MM.1S (cell line): ENCODE results near the gene MAPK10.

Experiments used
- DNase-seq: peaks from one replicate; pipeline ENCODE4 v3.0.0-alpha.2; 2015
- H2AFZ ChIP-seq: fragments of 300-600 bp; sonication (generic); 2 replicates; pipeline ENCODE4 v1.6.0; 2016; ENCODE audit warnings: antibody characterized with exemption, low read length
- H3F3A ChIP-seq: fragments of 300-600 bp; sonication (generic); 2 replicates; pipeline ENCODE4 v1.6.1; 2016; ENCODE audit warnings: mild to moderate bottlenecking, antibody characterized with exemption, low read length, moderate library complexity, mixed read lengths; ENCODE audit not compliant: insufficient read depth
- H3K27ac ChIP-seq: fragments of 300-600 bp; sonication (generic); 2 replicates; pipeline ENCODE4 v1.5.1; 2016; ENCODE audit warnings: mild to moderate bottlenecking, low read length
- H3K27me3 ChIP-seq: fragments of 300-600 bp; sonication (generic); replicated peaks from 2 replicates; pipeline ENCODE4 v1.6.0; 2016; ENCODE audit warnings: low read length; ENCODE audit not compliant: insufficient read depth
- H3K36me3 ChIP-seq: fragments of 300-600 bp; sonication (generic); replicated peaks from 2 replicates; pipeline ENCODE4 v1.6.1; 2016; ENCODE audit warnings: mild to moderate bottlenecking, low read length, mixed read lengths; ENCODE audit not compliant: insufficient read depth
- H3K4me1 ChIP-seq: fragments of 300-600 bp; sonication (generic); 2 replicates; pipeline ENCODE4 v1.6.1; 2016; ENCODE audit warnings: low read length, mixed read lengths
- H3K4me2 ChIP-seq: fragments of 300-600 bp; sonication (generic); 2 replicates; pipeline ENCODE4 v1.6.0; 2016; ENCODE audit warnings: low read depth, low read length
- H3K4me3 ChIP-seq: fragments of 300-600 bp; sonication (generic); 2 replicates; pipeline ENCODE4 v1.5.1; 2016; ENCODE audit warnings: low read length, mixed read lengths
- H3K79me2 ChIP-seq: fragments of 300-600 bp; sonication (generic); 2 replicates; pipeline ENCODE4 v1.6.1; 2016; ENCODE audit warnings: mixed run types, low read length, mixed read lengths
- H3K9ac ChIP-seq: fragments of 300-600 bp; sonication (generic); 2 replicates; pipeline ENCODE4 v1.6.1; 2016; ENCODE audit warnings: low read length, mixed read lengths
- H3K9me2 ChIP-seq: fragments of 300-600 bp; sonication (generic); replicated peaks from 2 replicates; pipeline ENCODE4 v1.6.1; 2016; ENCODE audit warnings: mild to moderate bottlenecking, low read length, mixed read lengths; ENCODE audit not compliant: insufficient read depth
- H3K9me3 ChIP-seq: fragments of 300-600 bp; sonication (generic); replicated peaks from 2 replicates; pipeline ENCODE4 v1.6.1; 2016; ENCODE audit warnings: mild to moderate bottlenecking, low read length, mixed read lengths; ENCODE audit not compliant: insufficient read depth
- H4K20me1 ChIP-seq: fragments of 300-600 bp; sonication (generic); 2 replicates; pipeline ENCODE4 v1.6.1; 2016; ENCODE audit warnings: mild to moderate bottlenecking, low read length, moderate library complexity, mixed read lengths; ENCODE audit not compliant: insufficient read depth
- EZH2 ChIP-seq: fragments of 300-600 bp; sonication (generic); optimal IDR thresholded peaks from 2 replicates; pipeline ENCODE3; 2017; ENCODE audit warnings: low read depth, mild to moderate bottlenecking, antibody characterized with exemption, low read length, mixed read lengths
- EZH2phosphoT487 ChIP-seq: fragments of 300-600 bp; sonication (generic); IDR thresholded peaks from 2 replicates; pipeline ENCODE4 v1.6.1; 2018; ENCODE audit warnings: antibody characterized with exemption, low read length
- TF ChIP-seq, protein P1 (sequence below): fragments of 300-600 bp; sonication (generic); IDR thresholded peaks from 2 replicates; pipeline ENCODE4 v1.5.1; 2016; ENCODE audit warnings: antibody characterized with exemption, low read length, mixed read lengths

Gene MAPK10

DNA sequence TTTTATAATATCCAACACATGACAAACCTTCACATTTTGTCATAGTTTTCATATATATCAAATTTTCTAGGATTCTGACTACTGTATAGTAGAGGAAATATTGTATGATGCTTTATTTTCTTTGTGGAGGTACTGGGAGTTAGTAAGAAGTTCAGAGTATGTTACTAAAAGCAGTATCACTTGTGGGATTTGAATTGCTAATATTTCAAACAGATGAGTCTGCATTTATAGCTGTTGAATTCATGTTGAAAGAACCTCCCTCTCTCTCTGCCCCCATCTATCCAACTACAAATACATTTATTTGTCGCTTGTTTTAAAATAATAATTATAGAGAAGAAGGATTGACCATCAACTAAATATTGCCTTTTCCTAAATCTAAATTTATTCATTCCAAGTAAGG lies 29.8 kb upstream of the MAPK10 start:
- Histone ChIP-seq H3K4me2 (no peak overlapping the region), H3K9me3 (no peaks in the 10 kb centered on the region), H3K9me2 (no peaks in the 10 kb centered on the region), H3K36me3 (no peaks in the 10 kb centered on the region), H3K79me2 (no peaks in the 10 kb centered on the region), H3K4me3 (no peak overlapping the region), H3K27ac (no peak overlapping the region), H3F3A (no peaks in the 10 kb centered on the region), H3K4me1 (no peaks in the 10 kb centered on the region), H2AFZ (no peak overlapping the region), H4K20me1 (no peaks in the 10 kb centered on the region), H3K9ac (no peak overlapping the region), H3K27me3 (no peaks in the 10 kb centered on the region)
- DNase-seq = no peak
- TF ChIP-seq EZH2 (no peak), EZH2phosphoT487 (no peak)
- TF ChIP-seq, protein P1, sequence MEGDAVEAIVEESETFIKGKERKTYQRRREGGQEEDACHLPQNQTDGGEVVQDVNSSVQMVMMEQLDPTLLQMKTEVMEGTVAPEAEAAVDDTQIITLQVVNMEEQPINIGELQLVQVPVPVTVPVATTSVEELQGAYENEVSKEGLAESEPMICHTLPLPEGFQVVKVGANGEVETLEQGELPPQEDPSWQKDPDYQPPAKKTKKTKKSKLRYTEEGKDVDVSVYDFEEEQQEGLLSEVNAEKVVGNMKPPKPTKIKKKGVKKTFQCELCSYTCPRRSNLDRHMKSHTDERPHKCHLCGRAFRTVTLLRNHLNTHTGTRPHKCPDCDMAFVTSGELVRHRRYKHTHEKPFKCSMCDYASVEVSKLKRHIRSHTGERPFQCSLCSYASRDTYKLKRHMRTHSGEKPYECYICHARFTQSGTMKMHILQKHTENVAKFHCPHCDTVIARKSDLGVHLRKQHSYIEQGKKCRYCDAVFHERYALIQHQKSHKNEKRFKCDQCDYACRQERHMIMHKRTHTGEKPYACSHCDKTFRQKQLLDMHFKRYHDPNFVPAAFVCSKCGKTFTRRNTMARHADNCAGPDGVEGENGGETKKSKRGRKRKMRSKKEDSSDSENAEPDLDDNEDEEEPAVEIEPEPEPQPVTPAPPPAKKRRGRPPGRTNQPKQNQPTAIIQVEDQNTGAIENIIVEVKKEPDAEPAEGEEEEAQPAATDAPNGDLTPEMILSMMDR = no peak

DNA sequence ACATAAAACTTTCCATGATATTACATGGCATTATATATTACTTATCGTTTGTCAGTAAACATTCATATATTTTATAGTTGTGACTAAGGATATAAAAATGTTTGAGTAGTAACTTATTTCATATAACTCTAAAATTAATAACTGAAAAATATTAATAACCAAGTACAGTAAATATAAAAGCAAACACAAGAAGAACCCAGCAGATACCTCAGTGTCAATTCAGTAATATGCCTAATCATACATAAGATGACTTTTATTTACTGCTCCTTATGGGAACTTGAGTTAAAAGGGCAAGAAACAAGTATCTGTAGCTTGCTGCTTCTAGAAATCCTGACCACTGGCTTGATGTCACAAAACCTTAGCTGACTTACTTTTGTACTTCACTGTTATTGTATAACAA lies 28.4 kb upstream of the MAPK10 start:
- H2AFZ ChIP-seq = no peak overlapping the region
- H3K79me2 ChIP-seq = no peaks in the 10 kb centered on the region
- H3K9me3 ChIP-seq = no peaks in the 10 kb centered on the region
- H3K4me1 ChIP-seq = no peaks in the 10 kb centered on the region
- no peak for DNase-seq
- no peak overlapping the region for H3K4me2 ChIP-seq
- no peaks in the 10 kb centered on the region for H3K27me3 ChIP-seq
- TF ChIP-seq, protein P1 = no peak
- TF ChIP-seq EZH2 (no peak), EZH2phosphoT487 (no peak)
- H3K27ac ChIP-seq = no peak overlapping the region
- no peak overlapping the region for H3K9ac ChIP-seq
- no peaks in the 10 kb centered on the region for H4K20me1 ChIP-seq
- no peak overlapping the region for H3K4me3 ChIP-seq
- H3K36me3 ChIP-seq = no peaks in the 10 kb centered on the region
- H3F3A ChIP-seq = no peaks in the 10 kb centered on the region
- H3K9me2 ChIP-seq = no peaks in the 10 kb centered on the region

DNA sequence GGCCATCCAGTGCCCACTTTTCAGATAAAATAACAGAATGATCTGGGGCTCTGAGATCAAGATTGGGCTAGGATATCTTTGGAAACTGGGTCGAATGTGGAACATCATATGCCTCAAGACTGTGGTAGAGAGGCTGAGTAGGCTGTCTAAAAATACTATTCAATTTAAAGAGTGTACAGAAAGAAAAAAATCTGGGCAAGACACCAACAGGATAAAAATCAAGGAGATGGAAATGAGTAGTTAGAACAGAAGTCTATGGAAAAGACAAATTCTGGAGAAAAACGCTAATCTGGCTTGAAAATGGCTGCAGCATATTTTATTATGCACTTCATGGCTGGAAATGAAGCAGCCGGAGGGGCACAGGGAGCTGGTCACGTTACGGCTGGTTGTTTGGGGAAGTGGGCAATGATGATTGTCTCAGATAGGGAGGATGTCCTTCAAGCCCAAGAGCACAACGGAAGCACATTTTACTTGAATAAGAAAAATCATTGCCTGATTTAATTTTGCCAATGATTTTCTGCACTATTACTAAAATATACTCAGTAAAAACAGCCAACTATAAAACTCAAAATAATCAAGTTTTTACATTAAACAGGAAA lies 27.1 kb upstream of the MAPK10 start:
- TF ChIP-seq, protein P1 = no peak
- TF ChIP-seq EZH2 (no peak), EZH2phosphoT487 (no peak)
- no peak for DNase-seq
- Histone ChIP-seq H3K36me3 (no peaks in the 10 kb centered on the region), H3K9me2 (no peaks in the 10 kb centered on the region), H3K27ac (no peak overlapping the region), H3K4me3 (no peak overlapping the region), H3F3A (no peaks in the 10 kb centered on the region), H3K79me2 (no peaks in the 10 kb centered on the region), H3K9me3 (no peaks in the 10 kb centered on the region), H3K4me1 (no peaks in the 10 kb centered on the region), H4K20me1 (no peaks in the 10 kb centered on the region), H3K9ac (no peak overlapping the region), H3K27me3 (no peaks in the 10 kb centered on the region), H2AFZ (no peak overlapping the region), H3K4me2 (no peak overlapping the region)
